ENCODE measurements around the gene DFFB.

GRCh38 chr1:3886691-3887090 lies 29.4 kb downstream of the DFFB start:
- no peak for TF ChIP-seq POLR2AphosphoS5 (IDR thresholded peaks at IDR 0.05; ENCODE audit: low read depth, low read length)
- TF ChIP-seq, protein P1, sequence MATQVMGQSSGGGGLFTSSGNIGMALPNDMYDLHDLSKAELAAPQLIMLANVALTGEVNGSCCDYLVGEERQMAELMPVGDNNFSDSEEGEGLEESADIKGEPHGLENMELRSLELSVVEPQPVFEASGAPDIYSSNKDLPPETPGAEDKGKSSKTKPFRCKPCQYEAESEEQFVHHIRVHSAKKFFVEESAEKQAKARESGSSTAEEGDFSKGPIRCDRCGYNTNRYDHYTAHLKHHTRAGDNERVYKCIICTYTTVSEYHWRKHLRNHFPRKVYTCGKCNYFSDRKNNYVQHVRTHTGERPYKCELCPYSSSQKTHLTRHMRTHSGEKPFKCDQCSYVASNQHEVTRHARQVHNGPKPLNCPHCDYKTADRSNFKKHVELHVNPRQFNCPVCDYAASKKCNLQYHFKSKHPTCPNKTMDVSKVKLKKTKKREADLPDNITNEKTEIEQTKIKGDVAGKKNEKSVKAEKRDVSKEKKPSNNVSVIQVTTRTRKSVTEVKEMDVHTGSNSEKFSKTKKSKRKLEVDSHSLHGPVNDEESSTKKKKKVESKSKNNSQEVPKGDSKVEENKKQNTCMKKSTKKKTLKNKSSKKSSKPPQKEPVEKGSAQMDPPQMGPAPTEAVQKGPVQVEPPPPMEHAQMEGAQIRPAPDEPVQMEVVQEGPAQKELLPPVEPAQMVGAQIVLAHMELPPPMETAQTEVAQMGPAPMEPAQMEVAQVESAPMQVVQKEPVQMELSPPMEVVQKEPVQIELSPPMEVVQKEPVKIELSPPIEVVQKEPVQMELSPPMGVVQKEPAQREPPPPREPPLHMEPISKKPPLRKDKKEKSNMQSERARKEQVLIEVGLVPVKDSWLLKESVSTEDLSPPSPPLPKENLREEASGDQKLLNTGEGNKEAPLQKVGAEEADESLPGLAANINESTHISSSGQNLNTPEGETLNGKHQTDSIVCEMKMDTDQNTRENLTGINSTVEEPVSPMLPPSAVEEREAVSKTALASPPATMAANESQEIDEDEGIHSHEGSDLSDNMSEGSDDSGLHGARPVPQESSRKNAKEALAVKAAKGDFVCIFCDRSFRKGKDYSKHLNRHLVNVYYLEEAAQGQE (IDR thresholded peaks at IDR 0.05; ENCODE audit: insufficient read depth in 1 of 2, low read depth in 2 of 2, low read length in 2 of 2) = no peak
- TF ChIP-seq TAF1 (IDR thresholded peaks at IDR 0.05; ENCODE audit: borderline replicate concordance, insufficient read depth, low read length) = no peak
- TF ChIP-seq SIN3A (IDR thresholded peaks at IDR 0.05; ENCODE audit: borderline replicate concordance, insufficient read depth, low read length) = no peak
- TF ChIP-seq FOXP2 (optimal IDR thresholded peaks at IDR 0.05; ENCODE audit: borderline replicate concordance, extremely low read depth, extremely low read length, insufficient read depth) = no peak
